Erythroblast (primary cell): ENCODE measurements around the gene UBE2S.

Experiments used
- DNase-seq, 2 experiments: peaks; one replicate each; lab custom pipeline; 2025; lab: John Stamatoyannopoulos, UW
- GATA1 ChIP-seq: IDR thresholded peaks from 2 replicates; pipeline ENCODE4 v1.6.1; 2011; ENCODE audit warnings: low read depth, mild to moderate bottlenecking, control low read depth, low read length, moderate library complexity
- POLR2A ChIP-seq: IDR thresholded peaks from 2 replicates; pipeline ENCODE4 v1.6.1; 2011; ENCODE audit warnings: mild to moderate bottlenecking, low read length

The UBE2S gene

DNA sequence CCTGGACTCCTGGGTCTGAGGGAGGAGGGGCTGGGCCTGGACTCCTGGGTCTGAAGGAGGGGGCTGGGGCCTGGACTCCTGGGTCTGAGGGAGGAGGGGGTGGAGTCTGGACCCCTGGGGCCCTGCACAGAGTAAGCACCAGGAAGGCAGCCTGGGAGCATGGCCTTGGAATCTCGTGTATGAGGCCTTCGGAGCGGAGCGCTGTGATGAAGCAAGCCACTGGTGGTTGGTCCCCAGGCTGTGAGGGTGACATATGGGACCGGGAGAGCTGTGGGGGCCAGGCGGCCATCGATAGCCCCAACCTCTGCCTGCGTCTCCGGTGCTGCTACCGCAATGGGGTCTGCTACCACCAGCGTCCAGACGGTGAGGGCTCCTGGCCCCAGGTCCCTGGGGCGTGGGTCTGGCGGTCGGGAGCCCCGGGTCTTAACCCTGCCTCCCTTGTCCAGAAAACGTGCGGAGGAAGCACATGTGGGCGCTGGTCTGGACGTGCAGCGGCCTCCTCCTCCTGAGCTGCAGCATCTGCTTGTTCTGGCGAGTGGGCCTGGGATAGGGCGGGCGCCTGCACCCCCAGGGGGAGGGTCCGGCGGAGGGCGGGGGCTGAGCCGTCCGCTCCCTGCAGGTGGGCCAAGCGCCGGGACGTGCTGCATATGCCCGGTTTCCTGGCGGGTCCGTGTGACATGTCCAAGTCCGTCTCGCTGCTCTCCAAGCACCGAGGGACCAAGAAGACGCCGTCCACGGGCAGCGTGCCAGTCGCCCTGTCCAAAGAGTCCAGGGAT is 30.0 kb downstream of the UBE2S start:
- no peak for TF ChIP-seq GATA1
- no peak for TF ChIP-seq POLR2A
- no peak for DNase-seq

DNA sequence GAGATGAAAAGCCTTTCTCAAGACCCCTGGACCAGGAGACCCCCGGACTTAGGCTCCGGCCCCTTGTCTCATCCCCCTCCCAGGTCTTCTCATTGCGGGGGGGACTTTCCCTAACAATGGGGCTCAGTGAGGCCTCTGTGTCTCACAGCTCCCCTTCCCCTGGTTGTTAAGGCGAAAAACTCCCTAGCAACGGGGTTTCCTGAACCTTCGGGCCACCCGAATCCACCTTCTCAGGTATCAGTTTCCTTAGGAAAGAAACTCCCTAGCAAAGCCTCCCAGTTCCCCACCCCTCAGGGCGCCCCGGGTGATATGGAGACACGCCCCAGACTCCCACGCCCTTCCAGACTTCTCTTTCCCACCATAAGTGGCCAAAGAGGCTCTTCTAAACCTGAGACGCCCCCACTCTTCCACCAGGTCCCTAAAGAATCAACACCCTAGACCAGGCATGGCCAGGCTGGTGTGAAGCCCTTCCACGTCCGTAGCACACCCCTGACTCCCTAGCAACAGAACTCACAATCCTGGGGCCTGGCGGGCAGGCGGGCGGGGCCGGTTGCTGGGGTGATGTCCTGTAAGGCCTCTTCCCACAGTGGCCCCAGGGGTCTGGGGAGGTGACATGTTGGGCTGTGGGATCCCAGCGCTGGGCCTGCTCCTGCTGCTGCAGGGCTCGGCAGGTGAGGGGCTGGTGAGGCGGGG is 31.2 kb downstream of the UBE2S start, which contains the start of gene TMEM190:
Gene TMEM190 (plus strand): TSS at position 586 of the 693 bp plus-strand sequence. CDS start 28 bp downstream, at position 614.
- TF ChIP-seq POLR2A, result no peak
- TF ChIP-seq GATA1, result no peak
- DNase-seq, result peak; percentile 28 to 43

DNA sequence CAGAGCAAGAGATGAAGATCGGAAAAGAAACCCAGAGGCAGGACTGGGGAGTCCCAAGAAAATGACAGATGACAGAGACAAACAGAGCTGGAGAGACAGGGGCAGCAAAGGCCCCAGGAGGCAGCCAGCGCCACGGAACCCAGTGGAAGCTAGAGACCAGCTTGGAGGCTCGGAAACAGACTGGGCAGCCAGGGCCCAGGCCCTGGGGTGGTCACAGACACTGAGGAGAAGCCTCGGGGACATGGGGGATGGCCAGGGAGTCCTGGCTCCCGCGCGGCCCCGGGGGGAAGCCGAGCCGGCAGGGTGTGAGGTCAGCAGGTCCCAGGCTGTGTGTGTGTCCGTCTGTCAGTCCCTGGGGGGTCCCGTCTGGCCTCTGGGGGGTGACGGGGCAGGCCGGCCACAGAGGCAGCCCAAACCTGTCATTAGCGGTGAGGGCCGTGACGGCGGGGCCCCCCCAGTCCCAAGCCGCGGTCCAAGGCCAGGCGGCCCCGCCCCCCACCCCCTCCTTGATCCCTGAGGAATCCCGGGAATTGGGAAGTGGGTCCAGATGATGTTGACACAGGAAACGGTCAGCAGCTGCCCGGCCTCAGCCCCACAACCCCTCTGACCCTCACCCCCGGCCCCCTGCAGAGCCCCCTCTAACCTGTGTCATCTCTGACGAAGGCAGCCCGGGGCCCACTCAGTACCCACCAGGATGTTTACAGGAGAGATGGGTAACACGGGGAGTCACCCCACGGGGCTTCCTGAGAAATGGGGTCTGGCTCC is 33.4 kb downstream of the UBE2S start:
- TF ChIP-seq GATA1 (no peak), POLR2A (no peak)
- no peak for DNase-seq

DNA sequence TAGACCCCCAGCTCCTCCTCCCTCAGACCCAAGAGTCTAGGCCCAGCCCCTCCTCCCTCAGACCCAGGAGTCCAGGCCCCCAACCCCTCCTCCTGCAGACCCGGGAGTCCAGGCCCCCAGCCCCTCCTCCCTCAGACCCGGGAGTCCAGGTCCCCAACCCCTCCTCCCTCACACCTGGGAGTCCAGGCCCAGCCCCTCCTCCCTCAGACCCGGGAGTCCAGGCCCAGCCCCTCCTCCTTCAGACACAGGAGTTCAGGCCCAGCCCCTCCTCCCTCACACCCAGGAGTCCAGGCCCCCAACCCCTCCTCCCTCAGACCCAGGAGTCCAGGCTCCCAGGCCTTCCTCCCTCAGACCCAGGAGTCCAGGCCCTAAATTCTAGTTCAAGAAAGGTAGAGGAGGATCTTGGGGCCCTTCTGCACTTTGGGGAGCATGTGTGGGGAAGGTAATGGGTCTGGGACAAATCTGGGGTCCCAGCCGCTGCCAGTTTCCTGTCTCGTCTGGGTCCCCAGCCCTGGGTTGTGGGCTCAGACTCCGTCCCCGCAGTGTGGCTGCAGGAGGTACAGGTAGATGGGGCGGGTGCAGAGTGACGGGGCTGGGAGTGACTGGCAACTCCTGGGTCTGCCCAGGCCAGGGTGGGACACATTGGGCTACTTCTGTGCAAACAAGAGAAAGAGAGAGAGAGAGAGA is 34.1 kb downstream of the UBE2S start:
- no peak for DNase-seq
- TF ChIP-seq POLR2A (no peak), GATA1 (no peak)

DNA sequence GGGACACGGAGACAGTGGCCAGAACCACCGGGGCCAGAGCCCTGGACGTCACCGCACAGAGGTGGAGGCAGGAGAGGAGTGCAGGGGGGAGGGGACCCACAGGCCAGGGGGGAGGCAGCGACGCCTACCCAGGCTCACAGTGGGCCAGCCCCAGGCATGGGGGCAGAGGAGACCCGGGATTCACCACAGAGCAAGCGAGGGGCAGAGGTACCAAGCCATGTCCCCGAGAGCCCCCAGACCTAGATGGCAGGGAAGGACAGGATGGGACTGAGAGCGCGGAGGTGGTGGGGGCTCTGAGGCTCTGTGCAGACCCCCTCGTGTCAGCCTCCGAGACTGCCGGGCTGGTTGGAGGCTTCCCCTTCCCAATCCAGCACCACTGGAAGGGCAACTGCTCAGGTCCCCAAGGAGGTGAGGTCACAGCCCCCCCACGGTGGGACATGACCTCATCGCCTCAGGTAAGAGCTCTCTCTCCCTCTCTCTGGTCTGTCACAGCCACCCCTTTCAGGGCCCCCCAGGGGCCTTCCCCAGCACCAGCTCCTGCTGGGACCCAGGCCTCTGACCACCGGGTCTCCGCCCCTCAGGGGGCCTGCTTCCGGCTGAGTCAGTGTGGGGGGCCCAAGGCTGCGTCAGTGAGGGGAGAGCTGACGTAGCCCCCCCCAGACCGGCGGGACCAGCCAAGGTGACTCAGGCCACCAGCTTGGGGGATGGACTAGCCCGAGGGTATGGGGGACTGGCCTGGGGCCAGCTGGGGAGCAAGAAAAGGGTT is 35.1 kb downstream of the UBE2S start:
- no peak for TF ChIP-seq POLR2A
- TF ChIP-seq GATA1, result no peak
- DNase-seq, result no peak

DNA sequence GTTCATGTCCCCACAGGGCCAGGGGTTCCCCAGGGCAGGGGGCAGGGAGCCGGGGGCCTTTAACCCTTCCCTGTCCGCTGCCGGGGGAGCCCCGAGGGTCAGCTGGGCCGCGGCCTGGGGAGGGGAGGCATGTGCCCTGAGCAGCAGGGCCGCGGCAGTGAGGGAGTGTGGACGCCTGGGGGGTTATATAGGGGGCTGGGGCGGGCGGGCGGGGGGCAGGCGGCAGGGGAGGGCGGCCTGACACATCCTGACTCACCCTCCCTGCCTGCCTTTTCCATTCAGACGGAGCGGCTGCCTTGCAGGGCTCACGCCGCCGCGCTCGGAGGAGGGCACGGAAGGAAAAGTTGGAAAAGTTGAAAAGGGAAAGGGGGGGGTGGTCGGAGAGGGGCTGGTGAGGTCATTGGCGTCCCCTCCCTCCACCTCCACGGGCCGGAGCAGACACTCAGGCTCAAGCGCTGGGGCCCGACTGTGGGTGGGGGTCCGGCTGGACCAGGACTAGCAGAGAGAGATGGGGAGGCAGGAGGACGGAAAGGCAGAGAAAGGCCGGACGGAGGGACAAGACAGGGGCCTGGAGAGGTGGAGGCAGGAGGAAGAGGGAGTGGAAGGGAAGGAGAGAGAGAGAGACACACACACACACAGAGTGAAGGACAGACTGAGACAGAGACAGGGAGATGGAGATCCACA is 37.1 kb downstream of the UBE2S start, which contains the start of gene IL11:
Gene IL11 (minus strand): TSS at position 159 of the 684 bp plus-strand sequence. CDS start 153 bp downstream, at position 6.
- TF ChIP-seq GATA1 (no peak), POLR2A (no peak)
- DNase-seq, result no peak

DNA sequence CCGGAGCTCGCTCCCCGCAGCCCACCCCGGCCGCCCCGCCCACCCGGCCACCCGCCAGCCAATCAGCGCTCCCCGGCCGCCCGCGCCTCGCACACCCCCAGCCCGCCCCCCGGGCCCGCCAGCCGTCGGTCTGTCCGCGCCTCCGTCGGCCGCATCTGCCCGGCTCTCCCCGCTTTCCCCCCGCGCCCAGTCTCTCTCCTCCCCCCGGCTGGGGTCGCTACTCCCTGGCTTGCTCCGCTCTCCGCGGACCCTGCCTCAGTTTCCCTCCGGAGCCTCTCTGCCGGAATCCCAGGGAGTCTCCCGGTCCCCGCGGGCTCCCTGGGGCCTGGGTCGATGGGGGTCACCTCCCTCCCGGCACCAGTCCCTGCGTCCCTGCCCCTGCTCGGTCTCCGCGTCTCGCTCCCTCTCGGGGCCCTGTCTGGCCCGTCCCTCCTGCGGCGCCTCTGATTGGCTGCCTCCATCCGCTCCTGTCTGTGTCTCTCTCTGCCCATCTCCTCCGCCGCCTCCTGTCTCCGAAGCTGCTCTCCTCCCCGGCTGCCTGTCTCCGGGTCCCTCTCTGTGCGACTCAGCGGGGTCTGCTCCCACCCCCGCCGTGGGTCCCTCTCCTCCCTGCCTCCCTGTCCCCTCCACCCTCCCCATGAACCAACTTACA is 37.8 kb downstream of the UBE2S start:
- TF ChIP-seq POLR2A, result no peak
- no peak for TF ChIP-seq GATA1
- DNase-seq, result no peak

DNA sequence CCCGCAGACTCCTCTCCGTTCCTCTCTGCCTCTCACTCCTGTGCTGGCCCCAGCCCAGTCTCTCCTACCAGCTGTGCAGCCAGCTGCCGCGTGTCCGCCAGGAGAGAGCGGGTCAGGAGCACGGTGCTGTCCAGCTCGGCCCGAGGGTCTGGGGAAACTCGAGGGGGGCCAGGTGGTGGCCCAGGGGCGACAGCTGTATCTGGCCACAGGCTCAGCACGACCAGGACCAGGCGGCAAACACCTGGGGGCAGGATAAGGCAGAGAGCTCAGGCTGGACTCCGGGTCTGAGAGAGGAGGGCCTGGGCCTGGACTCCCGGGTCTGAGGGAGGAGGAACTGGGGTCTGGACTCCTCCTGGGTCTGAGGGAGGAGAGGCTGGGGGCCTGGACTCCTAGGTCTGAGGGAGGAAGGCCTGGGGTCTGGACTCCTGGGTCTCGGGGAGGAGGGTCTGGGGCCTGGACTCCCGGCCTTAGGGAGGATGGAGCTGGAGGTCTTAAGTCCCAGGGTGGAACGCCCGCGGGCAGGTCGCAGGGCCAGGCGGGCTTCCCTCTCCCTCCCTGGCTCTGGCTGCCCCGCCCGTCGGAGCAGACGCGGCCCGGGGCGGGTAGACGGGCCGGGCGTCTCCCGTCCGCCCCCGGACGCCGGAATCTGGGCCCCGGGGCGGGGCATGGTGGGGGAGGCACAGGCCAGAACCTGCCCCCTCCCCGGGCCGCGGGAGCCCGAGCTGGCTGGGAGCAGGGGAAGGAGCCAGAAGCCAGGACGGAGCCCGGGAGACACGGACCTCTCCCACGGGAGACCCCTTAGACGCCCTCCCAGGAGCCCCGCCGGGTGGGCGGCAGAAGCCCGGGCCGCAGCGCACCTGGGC is 38.7 kb downstream of the UBE2S start:
- TF ChIP-seq GATA1, result no peak
- no peak for TF ChIP-seq POLR2A
- DNase-seq, result no peak

DNA sequence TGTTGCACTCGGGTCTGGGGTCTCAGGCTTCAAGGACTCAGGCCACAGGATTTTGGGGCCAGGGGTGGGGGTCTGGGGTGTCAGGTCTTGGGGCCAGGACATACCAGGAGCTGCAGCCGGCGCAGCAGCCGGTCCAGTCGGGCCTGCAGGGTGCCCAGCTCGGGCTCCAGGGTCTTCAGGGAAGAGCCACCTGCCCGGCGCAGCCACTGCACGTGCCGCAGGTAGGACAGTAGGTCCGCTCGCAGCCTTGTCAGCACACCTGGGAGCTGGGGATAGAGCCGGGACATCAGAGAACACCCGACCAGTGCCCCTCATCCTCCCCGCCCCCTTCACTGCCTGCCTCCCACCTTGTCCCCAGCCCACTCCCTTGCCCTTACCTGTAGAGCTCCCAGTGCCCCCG is 39.5 kb downstream of the UBE2S start:
- TF ChIP-seq POLR2A, result no peak
- no peak for TF ChIP-seq GATA1

DNA sequence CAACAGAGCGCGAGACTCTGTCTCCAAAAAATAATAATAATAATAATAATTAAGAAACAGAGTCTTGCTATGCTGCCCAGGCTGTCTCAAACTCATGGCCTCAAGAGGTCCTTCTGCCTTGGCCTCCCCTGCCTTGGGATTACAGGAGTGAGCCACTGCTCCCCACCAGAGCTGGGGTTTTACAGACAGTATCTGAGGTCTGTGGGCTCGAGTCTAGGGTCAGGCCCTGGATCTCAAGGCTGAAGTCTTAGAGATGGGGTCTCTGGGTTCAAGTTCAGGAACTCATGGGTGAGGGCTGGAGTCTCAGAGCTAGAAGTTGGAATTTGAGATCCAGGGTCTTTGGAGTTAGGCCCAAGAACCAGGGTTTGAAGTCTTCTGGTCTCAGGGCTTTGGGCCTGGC is 40.8 kb downstream of the UBE2S start:
- no peak for DNase-seq
- TF ChIP-seq POLR2A, result no peak
- TF ChIP-seq GATA1, result no peak

More for the DNA sequence above, 39.5 kb downstream of the UBE2S start:
- no peak for DNase-seq

DNA sequence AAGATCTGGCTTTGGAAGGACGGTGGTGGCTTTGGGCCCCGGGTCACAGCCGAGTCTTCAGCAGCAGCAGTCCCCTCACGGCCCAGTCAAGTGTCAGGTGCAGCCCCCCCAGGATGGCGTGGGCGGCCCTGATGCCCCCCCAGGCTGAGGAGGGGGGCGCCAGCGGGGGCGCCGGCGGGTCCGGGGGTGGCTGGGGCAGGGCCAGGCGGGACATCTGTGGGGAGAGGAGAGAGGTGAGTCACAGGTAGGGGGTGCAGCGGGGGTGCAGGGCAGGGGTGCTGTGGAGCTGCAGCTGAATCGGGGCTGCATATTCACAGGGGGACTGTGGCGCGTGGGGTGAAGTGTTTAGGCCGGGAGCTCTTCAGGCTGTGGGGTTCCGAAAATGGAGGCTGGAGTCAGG is 41.6 kb downstream of the UBE2S start:
- DNase-seq, result no peak
- TF ChIP-seq POLR2A (no peak), GATA1 (no peak)
